ENCODE measurements around the gene ZNHIT2.
"Not testable (repeated sequence)": the region's sequence is repeated elsewhere in the genome, so short reads cannot be mapped to it uniquely, and the experiment has no call there.

Gene ZNHIT2

DNA sequence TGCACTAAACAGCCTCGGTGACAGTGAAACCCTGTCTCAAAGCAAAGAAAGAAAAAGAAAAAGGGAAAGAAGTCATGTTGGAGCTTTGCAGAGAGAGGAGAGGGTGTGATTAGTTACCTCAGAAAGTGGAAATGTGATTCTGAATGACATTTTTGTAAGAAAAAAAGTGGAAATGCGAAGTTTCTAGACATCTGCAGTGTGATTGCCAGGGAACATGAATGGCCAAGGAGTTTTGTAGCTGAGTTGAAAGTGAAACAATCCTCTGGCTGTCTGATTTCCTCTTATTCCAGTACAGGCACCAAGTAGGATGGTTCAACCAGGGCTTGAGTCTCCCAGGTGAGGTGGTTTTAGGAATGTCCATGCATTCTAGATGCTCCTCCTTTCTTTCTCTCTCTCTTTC lies 34.6 kb upstream of the ZNHIT2 start:
- Histone ChIP-seq H3K9me3 (ENCODE audit: control insufficient read depth in 5 of 5, low read length in 5 of 5) (peaks cover 0 to 3% (median 0%) of the 10 kb centered on the region in 5 donors), H3K4me3 (ENCODE audit: low read depth in 1 of 5, low read length in 5 of 5) (no peak overlapping the region), H3K27me3 (ENCODE audit: control insufficient read depth in 5 of 5, insufficient read depth in 4 of 5, low read length in 5 of 5) (no peaks in the 10 kb centered on the region), H3K4me1 (ENCODE audit: control insufficient read depth in 5 of 5, insufficient read depth in 5 of 5, low read length in 5 of 5) (peaks cover 0 to 11% (median 8%) of the 10 kb centered on the region in 5 donors), H3K27ac (ENCODE audit: low read depth, low read length) (no peak overlapping the region), H3K9ac (ENCODE audit: low read length in 5 of 5) (no peak overlapping the region), H3K36me3 (ENCODE audit: control insufficient read depth in 5 of 5, insufficient read depth in 5 of 5, low read length in 5 of 5) (no peaks in the 10 kb centered on the region)

DNA sequence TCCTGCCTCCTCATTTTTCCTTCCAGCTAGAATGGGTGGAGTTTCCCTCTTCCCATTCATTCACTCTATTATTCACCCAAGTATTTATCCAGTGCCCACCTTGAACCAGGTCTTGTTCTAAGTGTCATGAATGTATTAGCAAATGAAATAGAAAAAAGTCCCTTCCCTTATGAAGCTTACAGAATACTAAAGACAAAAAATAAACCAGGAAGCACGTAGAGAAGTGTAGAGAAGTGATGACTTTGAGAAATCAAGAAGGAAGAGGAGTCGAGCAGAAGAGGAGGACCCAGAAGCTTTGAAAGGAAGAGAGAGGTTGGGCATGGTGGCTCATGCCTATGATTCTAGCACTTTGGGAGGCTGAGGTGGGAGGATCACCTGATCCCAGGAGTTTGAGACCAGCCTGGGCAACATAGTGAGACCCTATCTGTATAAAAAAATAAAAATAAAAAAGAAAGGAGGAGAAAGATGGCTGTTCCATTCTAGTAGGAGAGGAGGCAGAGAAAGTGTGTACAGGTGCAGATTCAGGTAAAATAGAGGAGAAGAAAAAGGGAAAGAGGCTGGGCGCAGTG lies 33.9 kb upstream of the ZNHIT2 start:
- Histone ChIP-seq H3K4me1 (ENCODE audit: control insufficient read depth in 5 of 5, insufficient read depth in 5 of 5, low read length in 5 of 5) (peaks cover 0 to 11% (median 8%) of the 10 kb centered on the region in 5 donors), H3K27ac (ENCODE audit: low read depth, low read length) (no peak overlapping the region), H3K9me3 (ENCODE audit: control insufficient read depth in 5 of 5, low read length in 5 of 5) (peaks cover 0 to 4% (median 0%) of the 10 kb centered on the region in 5 donors), H3K9ac (ENCODE audit: low read length in 5 of 5) (no peak overlapping the region), H3K36me3 (ENCODE audit: control insufficient read depth in 5 of 5, insufficient read depth in 5 of 5, low read length in 5 of 5) (no peaks in the 10 kb centered on the region), H3K27me3 (ENCODE audit: control insufficient read depth in 5 of 5, insufficient read depth in 4 of 5, low read length in 5 of 5) (no peaks in the 10 kb centered on the region), H3K4me3 (ENCODE audit: low read depth in 1 of 5, low read length in 5 of 5) (no peak overlapping the region)

DNA sequence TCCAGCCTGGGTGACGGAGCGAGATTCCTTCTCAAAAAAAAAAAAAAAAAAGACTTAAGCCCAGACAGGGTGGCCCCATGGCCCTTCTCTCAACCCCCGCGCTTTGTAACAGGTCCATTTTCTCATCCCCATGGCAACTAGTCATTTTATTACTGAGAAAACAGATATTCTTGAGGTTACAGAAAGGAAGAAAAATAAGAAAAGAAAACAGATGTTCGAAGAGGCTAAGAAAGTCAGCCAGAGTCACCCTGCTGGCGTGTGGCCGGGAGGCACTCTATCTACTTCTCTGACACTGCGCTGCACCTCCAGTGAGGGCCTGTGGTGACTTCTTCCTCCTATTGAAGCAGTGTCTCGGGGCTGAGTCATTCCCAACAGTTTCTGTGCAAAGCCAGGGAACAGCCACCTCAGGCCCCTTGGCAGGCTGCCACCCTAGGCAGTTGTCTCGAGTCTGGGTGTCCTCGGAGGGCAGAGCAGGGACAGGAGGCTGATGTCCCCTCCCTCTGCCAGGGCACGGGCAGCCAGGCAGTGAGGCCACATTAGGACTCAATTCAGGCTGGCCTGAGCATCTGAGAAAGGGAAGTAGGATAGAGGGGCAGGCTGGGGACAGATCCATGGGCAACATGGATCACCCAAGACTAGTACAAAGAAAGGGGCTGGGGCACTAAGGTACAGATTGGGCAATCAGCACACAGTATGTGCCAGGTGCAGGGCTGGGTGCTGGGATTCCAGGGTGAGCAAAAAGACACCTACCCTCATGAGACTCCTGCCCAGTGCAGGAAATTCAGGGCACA lies 33.2 kb upstream of the ZNHIT2 start:
- H3K4me3 ChIP-seq (ENCODE audit: low read depth in 1 of 5, low read length in 5 of 5), result peak overlapping the region in 1 of 5 donors; percentile 22
- peak overlapping the region in 1 of 5 donors; percentile 18 for H3K9ac ChIP-seq (ENCODE audit: low read length in 5 of 5)
- no peaks in the 10 kb centered on the region for H3K27me3 ChIP-seq (ENCODE audit: control insufficient read depth in 5 of 5, insufficient read depth in 4 of 5, low read length in 5 of 5)
- peaks cover 0 to 11% (median 8%) of the 10 kb centered on the region in 5 donors for H3K4me1 ChIP-seq (ENCODE audit: control insufficient read depth in 5 of 5, insufficient read depth in 5 of 5, low read length in 5 of 5)
- H3K27ac ChIP-seq (ENCODE audit: low read depth, low read length), result no peak overlapping the region
- no peaks in the 10 kb centered on the region for H3K36me3 ChIP-seq (ENCODE audit: control insufficient read depth in 5 of 5, insufficient read depth in 5 of 5, low read length in 5 of 5)
- peaks cover 0 to 4% (median 0%) of the 10 kb centered on the region in 5 donors for H3K9me3 ChIP-seq (ENCODE audit: control insufficient read depth in 5 of 5, low read length in 5 of 5)

DNA sequence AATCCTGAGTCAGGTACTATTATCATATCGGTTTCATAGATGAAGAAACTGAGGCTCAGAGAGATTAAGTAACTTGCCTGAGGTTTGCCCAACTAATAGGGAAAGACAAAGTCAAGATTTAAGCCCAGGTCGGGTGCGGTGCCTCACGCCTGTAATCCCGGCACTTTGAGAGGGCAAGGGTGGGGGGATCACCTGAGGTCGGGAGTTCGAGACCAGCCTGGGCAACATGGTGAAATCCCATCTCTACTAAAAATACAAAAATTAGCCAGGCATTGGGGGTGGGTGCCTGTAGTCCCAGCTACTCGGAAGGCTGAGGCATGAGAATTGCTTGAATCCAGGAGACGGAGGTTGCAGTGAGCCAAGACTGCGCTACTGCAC lies 32.6 kb upstream of the ZNHIT2 start:
- H3K27me3 ChIP-seq (ENCODE audit: control insufficient read depth in 5 of 5, insufficient read depth in 4 of 5, low read length in 5 of 5); H3K9ac ChIP-seq (ENCODE audit: low read length in 5 of 5); H3K36me3 ChIP-seq (ENCODE audit: control insufficient read depth in 5 of 5, insufficient read depth in 5 of 5, low read length in 5 of 5); H3K9me3 ChIP-seq (ENCODE audit: control insufficient read depth in 5 of 5, low read length in 5 of 5); H3K27ac ChIP-seq (ENCODE audit: low read depth, low read length): not testable (repeated sequence)
- Histone ChIP-seq H3K4me3 (ENCODE audit: low read depth in 1 of 5, low read length in 5 of 5) (peak overlapping the region in 1 of 5 donors; percentile 22), H3K4me1 (ENCODE audit: control insufficient read depth in 5 of 5, insufficient read depth in 5 of 5, low read length in 5 of 5) (peaks cover 0 to 11% (median 8%) of the 10 kb centered on the region in 5 donors)

DNA sequence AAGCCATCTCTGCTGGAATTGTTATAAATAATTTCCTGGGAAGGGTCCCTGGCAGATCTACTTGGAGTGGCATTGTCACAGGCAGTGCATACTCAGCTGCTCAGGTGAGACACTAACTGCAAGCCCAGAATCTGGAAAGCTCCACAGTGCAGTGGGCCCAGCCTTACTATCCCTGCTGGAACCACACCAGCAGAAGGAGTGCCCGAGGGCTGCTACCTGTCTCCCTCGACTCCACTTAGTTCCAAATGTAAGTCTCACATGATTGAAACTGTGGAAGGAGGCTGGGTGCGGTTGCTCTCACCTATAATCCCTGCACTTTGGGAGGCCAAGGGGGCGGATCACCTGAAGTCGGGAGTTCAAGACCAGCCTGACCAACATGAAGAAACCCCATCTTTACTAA lies 31.2 kb upstream of the ZNHIT2 start:
- H3K36me3 ChIP-seq (ENCODE audit: control insufficient read depth in 5 of 5, insufficient read depth in 5 of 5, low read length in 5 of 5), result no peaks in the 10 kb centered on the region
- H3K4me3 ChIP-seq (ENCODE audit: low read depth in 1 of 5, low read length in 5 of 5), result no peak overlapping the region
- H3K4me1 ChIP-seq (ENCODE audit: control insufficient read depth in 5 of 5, insufficient read depth in 5 of 5, low read length in 5 of 5), result peaks cover 0 to 11% (median 8%) of the 10 kb centered on the region in 5 donors
- peaks cover 0 to 4% (median 0%) of the 10 kb centered on the region in 5 donors for H3K9me3 ChIP-seq (ENCODE audit: control insufficient read depth in 5 of 5, low read length in 5 of 5)
- H3K9ac ChIP-seq (ENCODE audit: low read length in 5 of 5), result no peak overlapping the region
- no peaks in the 10 kb centered on the region for H3K27me3 ChIP-seq (ENCODE audit: control insufficient read depth in 5 of 5, insufficient read depth in 4 of 5, low read length in 5 of 5)
- H3K27ac ChIP-seq (ENCODE audit: low read depth, low read length), result no peak overlapping the region

DNA sequence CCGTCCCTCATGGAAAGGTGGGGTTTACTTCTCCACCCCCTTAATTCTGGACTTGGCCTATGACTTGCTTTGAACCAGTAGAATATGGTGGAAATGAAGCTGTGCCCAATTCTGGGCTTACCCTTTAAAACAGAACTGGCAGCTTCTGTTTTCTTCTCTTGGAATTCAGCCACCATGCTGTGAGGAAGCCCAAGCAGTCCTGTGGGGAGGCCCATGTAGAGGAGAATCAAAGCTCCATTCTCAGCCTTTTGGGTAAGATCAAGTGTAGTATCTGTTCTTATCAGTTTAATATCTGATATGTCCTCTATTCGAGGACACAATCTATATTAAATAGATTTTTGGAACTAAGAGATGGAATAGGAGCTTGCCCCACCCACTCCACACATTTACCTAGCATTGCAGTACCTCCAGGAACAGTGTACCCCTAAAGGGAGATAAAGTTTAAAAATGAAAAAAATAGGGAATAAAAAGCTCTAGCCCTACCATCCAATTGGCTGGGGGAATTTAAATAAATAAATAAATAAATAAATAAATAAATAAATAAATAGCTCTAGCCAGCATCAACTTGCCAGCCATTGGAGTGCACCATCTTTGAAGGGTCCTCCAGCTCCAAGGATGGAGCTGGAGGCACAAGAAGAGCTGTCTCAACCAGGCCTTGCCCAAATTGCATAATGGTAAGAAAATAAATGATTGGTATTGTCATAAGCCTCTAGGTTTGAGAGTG lies 30.0 kb upstream of the ZNHIT2 start:
- Histone ChIP-seq H3K4me3 (ENCODE audit: low read depth in 1 of 5, low read length in 5 of 5) (no peak overlapping the region), H3K27ac (ENCODE audit: low read depth, low read length) (no peak overlapping the region), H3K36me3 (ENCODE audit: control insufficient read depth in 5 of 5, insufficient read depth in 5 of 5, low read length in 5 of 5) (no peaks in the 10 kb centered on the region), H3K9me3 (ENCODE audit: control insufficient read depth in 5 of 5, low read length in 5 of 5) (peaks cover 0 to 4% (median 0%) of the 10 kb centered on the region in 5 donors), H3K4me1 (ENCODE audit: control insufficient read depth in 5 of 5, insufficient read depth in 5 of 5, low read length in 5 of 5) (peaks cover 0 to 11% (median 8%) of the 10 kb centered on the region in 5 donors), H3K9ac (ENCODE audit: low read length in 5 of 5) (no peak overlapping the region), H3K27me3 (ENCODE audit: control insufficient read depth in 5 of 5, insufficient read depth in 4 of 5, low read length in 5 of 5) (no peaks in the 10 kb centered on the region)

DNA sequence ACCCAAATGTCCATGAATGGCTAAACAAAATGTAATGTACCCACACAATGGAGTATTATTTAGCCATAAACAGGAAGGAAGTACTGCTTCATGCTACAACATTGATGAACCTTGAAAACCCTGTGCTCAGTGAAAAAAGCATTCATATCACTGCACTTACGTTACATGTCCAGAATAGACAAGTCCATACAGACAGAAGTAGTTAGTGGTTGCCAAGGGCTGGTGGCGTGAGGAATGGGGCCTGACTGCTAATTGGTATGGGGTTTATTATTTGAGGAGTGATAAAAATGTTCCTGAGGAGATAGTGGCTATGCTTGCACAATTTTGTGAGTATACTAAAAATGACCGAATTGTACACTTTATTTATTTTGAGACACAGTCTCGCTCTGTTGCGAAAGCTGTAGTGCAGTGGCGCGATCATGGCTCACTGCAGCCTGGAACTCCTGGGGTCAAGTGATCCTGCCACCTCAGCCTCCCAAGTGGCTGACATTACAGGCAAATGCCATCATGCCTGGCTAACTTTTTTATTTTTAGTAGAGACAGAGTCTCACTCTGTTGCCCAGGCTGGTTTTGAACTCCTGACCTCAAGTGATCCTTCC lies 24.5 kb upstream of the ZNHIT2 start:
- Histone ChIP-seq H3K4me1 (ENCODE audit: control insufficient read depth in 5 of 5, insufficient read depth in 5 of 5, low read length in 5 of 5) (no peaks in the 10 kb centered on the region), H3K27ac (ENCODE audit: low read depth, low read length) (no peak overlapping the region), H3K36me3 (ENCODE audit: control insufficient read depth in 5 of 5, insufficient read depth in 5 of 5, low read length in 5 of 5) (no peaks in the 10 kb centered on the region), H3K9ac (ENCODE audit: low read length in 5 of 5) (no peak overlapping the region), H3K4me3 (ENCODE audit: low read depth in 1 of 5, low read length in 5 of 5) (no peak overlapping the region), H3K9me3 (ENCODE audit: control insufficient read depth in 5 of 5, low read length in 5 of 5) (no peaks in the 10 kb centered on the region), H3K27me3 (ENCODE audit: control insufficient read depth in 5 of 5, insufficient read depth in 4 of 5, low read length in 5 of 5) (peaks cover 0 to 3% (median 0%) of the 10 kb centered on the region in 5 donors)

DNA sequence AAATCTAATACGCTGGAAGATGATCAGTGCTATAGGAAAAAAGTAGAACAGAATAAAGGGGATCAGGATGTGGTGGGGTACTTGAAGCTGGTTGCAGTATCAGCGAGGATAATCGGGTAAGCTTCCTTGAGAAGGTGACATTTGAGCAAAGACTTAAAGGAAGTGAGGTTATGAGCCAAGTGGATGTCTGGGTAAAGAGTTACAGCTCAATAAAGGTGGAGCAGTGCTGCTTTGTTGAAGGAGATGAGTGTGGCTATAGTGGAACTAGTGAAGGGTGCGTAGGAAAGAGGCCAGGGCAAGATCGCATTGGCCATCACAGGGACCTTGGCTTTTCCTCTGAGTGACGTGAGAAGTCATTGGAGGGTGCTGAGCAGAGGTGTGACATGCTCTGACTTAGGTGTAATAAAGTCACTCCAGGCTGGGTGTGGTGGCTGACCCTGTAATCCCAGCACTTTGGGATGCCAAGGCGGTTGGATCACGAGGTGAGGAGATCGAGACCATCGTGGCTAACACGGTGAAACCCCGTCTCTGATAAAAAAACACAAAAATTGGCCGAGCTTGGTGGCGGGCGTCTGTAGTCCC lies 19.1 kb upstream of the ZNHIT2 start:
- Histone ChIP-seq H3K9ac (ENCODE audit: low read length in 5 of 5) (no peak overlapping the region), H3K27ac (ENCODE audit: low read depth, low read length) (no peak overlapping the region), H3K27me3 (ENCODE audit: control insufficient read depth in 5 of 5, insufficient read depth in 4 of 5, low read length in 5 of 5) (peaks cover 0 to 1% (median 0%) of the 10 kb centered on the region in 5 donors)

DNA sequence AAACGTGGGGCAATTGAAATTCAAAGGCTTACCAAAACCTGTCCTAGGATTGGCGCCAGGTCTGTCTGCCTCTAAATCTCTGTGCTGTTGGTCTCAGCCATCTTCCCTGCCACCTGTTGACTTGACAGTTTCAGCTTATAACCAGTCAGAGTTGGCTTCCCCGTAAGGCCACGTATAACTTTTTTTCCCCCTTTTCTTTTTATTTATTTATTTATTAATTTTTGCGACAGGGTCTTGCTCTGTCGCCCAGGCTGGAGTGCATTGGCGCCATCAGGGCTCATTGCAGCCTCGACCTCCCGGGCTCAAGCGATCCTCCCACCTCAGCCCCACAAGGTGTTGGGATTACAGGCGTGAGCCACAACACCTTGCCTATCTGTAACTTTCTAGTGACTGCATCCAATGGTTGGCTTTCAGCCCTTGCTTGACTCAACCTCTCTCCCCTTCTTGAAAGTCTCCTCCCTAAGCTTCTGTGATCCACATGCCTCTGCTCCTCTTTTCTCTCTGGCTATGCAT lies 18.2 kb upstream of the ZNHIT2 start:
- Histone ChIP-seq H3K4me1 (ENCODE audit: control insufficient read depth in 5 of 5, insufficient read depth in 5 of 5, low read length in 5 of 5) (peaks cover 9 to 34% (median 31%) of the 10 kb centered on the region in 5 donors), H3K4me3 (ENCODE audit: low read depth in 1 of 5, low read length in 5 of 5) (peak overlapping the region; percentile 87 to 95 (median 94)), H3K27ac (ENCODE audit: low read depth, low read length) (peak overlapping the region; percentile 99), H3K27me3 (ENCODE audit: control insufficient read depth in 5 of 5, insufficient read depth in 4 of 5, low read length in 5 of 5) (no peaks in the 10 kb centered on the region), H3K9me3 (ENCODE audit: control insufficient read depth in 5 of 5, low read length in 5 of 5) (no peaks in the 10 kb centered on the region), H3K9ac (ENCODE audit: low read length in 5 of 5) (peak overlapping the region in 3 of 5 donors; percentile 93 to 98 (median 97)), H3K36me3 (ENCODE audit: control insufficient read depth in 5 of 5, insufficient read depth in 5 of 5, low read length in 5 of 5) (peaks cover 0 to 25% (median 24%) of the 10 kb centered on the region in 5 donors)

More for the DNA sequence above, 19.1 kb upstream of the ZNHIT2 start:
- Histone ChIP-seq H3K9me3 (ENCODE audit: control insufficient read depth in 5 of 5, low read length in 5 of 5) (no peaks in the 10 kb centered on the region), H3K4me1 (ENCODE audit: control insufficient read depth in 5 of 5, insufficient read depth in 5 of 5, low read length in 5 of 5) (peaks cover 9 to 34% (median 31%) of the 10 kb centered on the region in 5 donors), H3K4me3 (ENCODE audit: low read depth in 1 of 5, low read length in 5 of 5) (no peak overlapping the region), H3K36me3 (ENCODE audit: control insufficient read depth in 5 of 5, insufficient read depth in 5 of 5, low read length in 5 of 5) (peaks cover 0 to 16% (median 15%) of the 10 kb centered on the region in 5 donors)
